SK-N-SH (cell line): ENCODE results near the gene HEXA. TPM values are rescaled to one million over a fixed set of nuclear protein-coding genes. Genes with fewer than 3 reads are reported as not detected.

Source experiments
- CTCF ChIA-PET: fragments of 300-600, 350-600 bp; formaldehyde crosslinking; extraction: SDS; loops from one replicate; lab custom pipeline; 2021; lab: Yijun Ruan, JAX
- POLR2A ChIA-PET: fragments of 350-600 bp; sonication (Branson Sonifier 250); formaldehyde crosslinking; extraction: SDS; loops from one replicate; lab custom pipeline; 2020; ENCODE audit warnings: antibody characterized with exemption, inconsistent platforms; lab: Yijun Ruan, JAX
- DNase-seq: peaks from one replicate; pipeline ENCODE4 v3.0.0; 2012
- H2AFZ ChIP-seq: fragments of 200-600 bp; sonication (generic); 2 replicates; pipeline ENCODE4 v1.8.1; 2016; ENCODE audit warnings: antibody characterized with exemption, mild to moderate bottlenecking, low read depth
- H3F3A ChIP-seq: fragments of 200-600 bp; sonication (generic); replicated peaks from 2 replicates; pipeline ENCODE3; 2016; ENCODE audit warnings: antibody characterized with exemption, mild to moderate bottlenecking; ENCODE audit not compliant: insufficient read depth
- H3K27ac ChIP-seq, 2 experiments: fragments of 200-500 bp in 1 of 2; fragments of 200-600 bp in 1 of 2; sonication (Bioruptor generic) in 1 of 2; sonication (generic), shearing (Covaris generic) in 1 of 2; 2 replicates each; pipeline versions ENCODE4 v1.5.1 to v1.6.1; 2014 to 2016; ENCODE audit warnings: low read depth in 2 of 2, inconsistent platforms in 1 of 2, low read length in 1 of 2, mild to moderate bottlenecking in 1 of 2, mixed read lengths in 1 of 2
- H3K27me3 ChIP-seq: fragments of 200-600 bp; sonication (generic), shearing (Covaris generic); 2 replicates; pipeline ENCODE4 v1.6.1; 2016; ENCODE audit warnings: mixed run types; ENCODE audit not compliant: insufficient read depth
- H3K36me3 ChIP-seq, 2 experiments: fragments of 200-500 bp in 1 of 2; fragments of 200-600 bp in 1 of 2; sonication (Bioruptor generic) in 1 of 2; sonication (generic) in 1 of 2; replicated peaks in 1 of 2; 2 replicates each; pipeline versions ENCODE3 to v1.5.1; 2014 to 2016; ENCODE audit warnings: low read length in 1 of 2, mild to moderate bottlenecking in 1 of 2; ENCODE audit not compliant: insufficient read depth in 2 of 2, control insufficient read depth in 1 of 2
- H3K4me1 ChIP-seq, 2 experiments: fragments of 200-500 bp in 1 of 2; fragments of 200-600 bp in 1 of 2; sonication (Bioruptor generic) in 1 of 2; sonication (generic), shearing (Covaris generic) in 1 of 2; 2 replicates each; pipeline versions ENCODE4 v1.5.1 to v1.6.1; 2014 to 2016; ENCODE audit warnings: low read depth in 1 of 2, low read length in 1 of 2, mixed run types in 1 of 2; ENCODE audit not compliant: insufficient read depth in 2 of 2, control insufficient read depth in 1 of 2
- H3K4me2 ChIP-seq: fragments of 200-600 bp; sonication (generic), shearing (Covaris generic); 2 replicates; pipeline ENCODE4 v1.6.1; 2017; ENCODE audit warnings: mixed run types
- H3K4me3 ChIP-seq, 2 experiments: fragments of 200-500 bp in 1 of 2; fragments of 200-600 bp in 1 of 2; sonication (Bioruptor generic) in 1 of 2; sonication (generic), shearing (Covaris generic) in 1 of 2; 2 replicates each; pipeline versions ENCODE4 v1.5.1 to v1.8.1; 2014 to 2016; ENCODE audit warnings: low read depth in 2 of 2, inconsistent platforms in 1 of 2, low read length in 1 of 2, mild to moderate bottlenecking in 1 of 2, mixed read lengths in 1 of 2, moderate library complexity in 1 of 2
- H3K79me2 ChIP-seq: fragments of 200-600 bp; sonication (generic); 2 replicates; pipeline ENCODE4 v1.8.1; 2017; ENCODE audit warnings: mild to moderate bottlenecking; ENCODE audit not compliant: insufficient read depth
- H3K9ac ChIP-seq: fragments of 200-600 bp; sonication (generic); 2 replicates; pipeline ENCODE4 v1.6.1; 2017; ENCODE audit warnings: mixed run types
- H3K9me2 ChIP-seq: fragments of 200-600 bp; sonication (generic); 2 replicates; pipeline ENCODE4 v1.6.1; 2017; ENCODE audit warnings: mixed run types
- H3K9me3 ChIP-seq: fragments of 200-600 bp; sonication (generic); 2 replicates; pipeline ENCODE4 v1.6.1; 2017; ENCODE audit warnings: mixed run types, mild to moderate bottlenecking, moderate library complexity
- H4K20me1 ChIP-seq: fragments of 200-600 bp; sonication (generic); 2 replicates; pipeline ENCODE4 v1.6.1; 2017; ENCODE audit warnings: mild to moderate bottlenecking, mixed run types; ENCODE audit not compliant: insufficient read depth
- ELF1 ChIP-seq: IDR thresholded peaks from 2 replicates; pipeline ENCODE4 v1.4.0; 2012
- EP300 ChIP-seq, 2 experiments: IDR thresholded peaks; 2 replicates each; pipeline versions ENCODE4 v1.4.0 to v1.6.1; 2012; ENCODE audit warnings: borderline replicate concordance in 1 of 2, low read depth in 1 of 2, low read length in 1 of 2
- EZH2phosphoT487 ChIP-seq: fragments of 200-600 bp; sonication (generic); IDR thresholded peaks from 2 replicates; pipeline ENCODE4 v1.6.1; 2017; ENCODE audit warnings: low read depth, mixed run types, mild to moderate bottlenecking, antibody characterized with exemption, moderate library complexity, borderline replicate concordance
- FOSL2 ChIP-seq: IDR thresholded peaks from 2 replicates; pipeline ENCODE4 v1.4.0; 2012; ENCODE audit warnings: low read depth, mild to moderate bottlenecking, moderate library complexity, borderline replicate concordance
- FOXJ3 ChIP-seq: sonication (generic); formaldehyde crosslinking; IDR thresholded peaks from 2 replicates; pipeline ENCODE4 v1.5.1; 2020; ENCODE audit warnings: mild to moderate bottlenecking, missing genetic modification reagents
- FOXM1 ChIP-seq: IDR thresholded peaks from 2 replicates; pipeline ENCODE4 v1.4.0; 2012; ENCODE audit warnings: low read depth, mild to moderate bottlenecking
- GATA2 ChIP-seq: sonication (generic); formaldehyde crosslinking; IDR thresholded peaks from 2 replicates; pipeline ENCODE4 v1.5.0; 2020; ENCODE audit warnings: mild to moderate bottlenecking, missing genetic modification reagents
- JUND ChIP-seq: IDR thresholded peaks from 2 replicates; pipeline ENCODE4 v1.4.0; 2012
- MAX ChIP-seq: IDR thresholded peaks from 2 replicates; pipeline ENCODE4 v1.4.0; 2012; ENCODE audit warnings: low read depth
- MEF2A ChIP-seq: IDR thresholded peaks from 2 replicates; pipeline ENCODE4 v1.4.0; 2012; ENCODE audit warnings: low read depth, borderline replicate concordance
- NFIC ChIP-seq: IDR thresholded peaks from 2 replicates; pipeline ENCODE4 v1.4.0; 2012; ENCODE audit warnings: borderline replicate concordance
- NRF1 ChIP-seq: IDR thresholded peaks from 2 replicates; pipeline ENCODE4 v1.6.1; 2012; ENCODE audit warnings: low read depth, mild to moderate bottlenecking, low read length
- PBX3 ChIP-seq: IDR thresholded peaks from 2 replicates; pipeline ENCODE4; 2012
- POLR2AphosphoS5 ChIP-seq: IDR thresholded peaks from 2 replicates; pipeline ENCODE4 v1.6.1; 2012; ENCODE audit warnings: low read depth, low read length
- RAD21 ChIP-seq: IDR thresholded peaks from 2 replicates; pipeline ENCODE4 v1.6.1; 2012; ENCODE audit warnings: mild to moderate bottlenecking, low read length
- RCOR1 ChIP-seq: fragments of 150-350 bp; IDR thresholded peaks from 2 replicates; pipeline ENCODE4 v1.6.1; 2017; ENCODE audit warnings: antibody characterized with exemption, low read length
- REST ChIP-seq: IDR thresholded peaks from 2 replicates; pipeline ENCODE4 v1.6.1; 2012; ENCODE audit warnings: mild to moderate bottlenecking, low read depth, low read length, moderate library complexity
- RFX5 ChIP-seq: IDR thresholded peaks from 2 replicates; pipeline ENCODE4 v1.6.1; 2012; ENCODE audit warnings: mild to moderate bottlenecking, improper control_type of control experiment, low read length
- RXRA ChIP-seq: IDR thresholded peaks from 2 replicates; pipeline ENCODE4 v1.4.0; 2012; ENCODE audit warnings: low read depth, mild to moderate bottlenecking, borderline replicate concordance
- SIN3A ChIP-seq: IDR thresholded peaks from 2 replicates; pipeline ENCODE4 v1.6.1; 2012; ENCODE audit warnings: low read depth, mild to moderate bottlenecking, low read length, moderate library complexity, borderline replicate concordance
- SMC3 ChIP-seq: IDR thresholded peaks from 2 replicates; pipeline ENCODE4 v1.6.1; 2012; ENCODE audit warnings: low read depth, low read length, improper control_type of control experiment
- TAF1 ChIP-seq: IDR thresholded peaks from 2 replicates; pipeline ENCODE4 v1.6.1; 2012; ENCODE audit warnings: low read depth, mild to moderate bottlenecking, low read length, moderate library complexity, borderline replicate concordance
- TCF12 ChIP-seq: IDR thresholded peaks from 2 replicates; pipeline ENCODE4 v1.4.0; 2012
- TEAD4 ChIP-seq: IDR thresholded peaks from 2 replicates; pipeline ENCODE4 v1.4.0; 2012; ENCODE audit warnings: mild to moderate bottlenecking, borderline replicate concordance; ENCODE audit not compliant: insufficient read depth
- YY1 ChIP-seq: IDR thresholded peaks from 2 replicates; pipeline ENCODE4 v1.4.0; 2012; ENCODE audit warnings: low read depth, mild to moderate bottlenecking
- WGBS: methylation state at CpG from one replicate; pipeline ENCODE4 v1.1.6; 2017; ENCODE audit warnings: low lambda C conversion rate; 5-methylcytosine and 5-hydroxymethylcytosine counted together
- polyA plus RNA-seq, 3 experiments: library from polyadenylated mRNA; depleted of rRNA; stranded (reverse); fragments of >200 nt; gene quantifications; 2 replicates each; pipeline ENCODE4 v1.2.3, GENCODE V29; 2012
- TF ChIP-seq, protein P1 (sequence below): IDR thresholded peaks from 2 replicates; pipeline ENCODE4 v1.4.0; 2012; ENCODE audit warnings: low read depth, borderline replicate concordance

Gene HEXA
- 251 and 344 TPM in 2 replicates for polyA plus RNA-seq (2012; rRNA removed)
- polyA plus RNA-seq (2012; cell fraction: cytosol; rRNA removed), result 185 and 211 TPM in 2 replicates
- polyA plus RNA-seq (2012; cell fraction: nucleus; rRNA removed), result 320 and 397 TPM in 2 replicates

GRCh38 chr15:72375846-72376581 is at the start of gene HEXA:
TSS of gene HEXA (minus strand) at chr15:72376014. CDS start at chr15:72375972, 42 bp downstream.
- Histone ChIP-seq H3K9me3 (no peaks in the 10 kb centered on the region), H3K4me1 (peaks cover 7 to 11% of the 10 kb centered on the region in 2 experiments; a peak in 3 of 4 replicates), H3K27me3 (no peaks in the 10 kb centered on the region), H3K9ac (peak within 1 kb of the TSS; percentile 83), H4K20me1 (no peaks in the 10 kb centered on the region), H3K4me2 (peak within 1 kb of the TSS; percentile 90), H3K79me2 (peaks cover 41% of the 10 kb centered on the region), H2AFZ (peak within 1 kb of the TSS; percentile 99), H3K36me3 (no peaks in the 10 kb centered on the region), H3K4me3 (peak within 1 kb of the TSS; percentile 81 to 95), H3K27ac (peak within 1 kb of the TSS; percentile 49 to 88), H3K9me2 (no peaks in the 10 kb centered on the region), H3F3A (peaks cover 11% of the 10 kb centered on the region)
- WGBS, result 2% methylated on average over 33 of the region's 50 CpGs
- DNase-seq, result peak; percentile 99
- CTCF ChIA-PET, result interaction anchor here (0.7 to 1.3 kb wide), 4 partner anchors 13 to 63 kb away, joined by 3 to 4 read pairs (median 3); no protein-coding TSS in a partner anchor
- POLR2A ChIA-PET, result interaction anchor here (0.6 to 1.4 kb wide), 7 partner anchors 9 to 98 kb away, joined by 3 to 6 read pairs (median 4); partner anchors contain the start of genes ARIH1 and CELF6
- TF ChIP-seq REST (peak; percentile 60; the same call in 1 of the 2 replicates), TCF12 (peak; percentile 34; the same call in 1 of the 2 replicates), ELF1 (peak; percentile 77), JUND (peak; percentile 30; the same call in 1 of the 2 replicates), YY1 (peak; percentile 70), MEF2A (no peak), NFIC (peak; percentile 60; the same call in 1 of the 2 replicates), POLR2AphosphoS5 (peak; percentile 94), RCOR1 (peak; percentile 80; the same call in 1 of the 2 replicates), TEAD4 (0 out of 2 replicates have a peak, but pooled peaks have one; percentile 8), FOXJ3 (CRISPR knock-in tag) (no peak), RXRA (no peak), SIN3A (peak; percentile 96), TAF1 (peak; percentile 70), FOXM1 (no peak; the same call in 1 of the 2 replicates), GATA2 (CRISPR knock-in tag) (no peak), SMC3 (no peak), RAD21 (0 out of 2 replicates have a peak, but pooled peaks have one; percentile 4), RFX5 (no peak), PBX3 (peak; percentile 31), FOSL2 (no peak), MAX (peak; percentile 95), EZH2phosphoT487 (no peak), EP300 (IDR thresholded peaks at IDR 0.05; ENCODE audit: borderline replicate concordance in 1 of 2, low read depth in 1 of 2, low read length in 1 of 2) (peak in 1 of 2 experiments; percentile 53; a peak in 2 of 4 replicates), NRF1 (peak; percentile 62)
- TF ChIP-seq, protein P1, sequence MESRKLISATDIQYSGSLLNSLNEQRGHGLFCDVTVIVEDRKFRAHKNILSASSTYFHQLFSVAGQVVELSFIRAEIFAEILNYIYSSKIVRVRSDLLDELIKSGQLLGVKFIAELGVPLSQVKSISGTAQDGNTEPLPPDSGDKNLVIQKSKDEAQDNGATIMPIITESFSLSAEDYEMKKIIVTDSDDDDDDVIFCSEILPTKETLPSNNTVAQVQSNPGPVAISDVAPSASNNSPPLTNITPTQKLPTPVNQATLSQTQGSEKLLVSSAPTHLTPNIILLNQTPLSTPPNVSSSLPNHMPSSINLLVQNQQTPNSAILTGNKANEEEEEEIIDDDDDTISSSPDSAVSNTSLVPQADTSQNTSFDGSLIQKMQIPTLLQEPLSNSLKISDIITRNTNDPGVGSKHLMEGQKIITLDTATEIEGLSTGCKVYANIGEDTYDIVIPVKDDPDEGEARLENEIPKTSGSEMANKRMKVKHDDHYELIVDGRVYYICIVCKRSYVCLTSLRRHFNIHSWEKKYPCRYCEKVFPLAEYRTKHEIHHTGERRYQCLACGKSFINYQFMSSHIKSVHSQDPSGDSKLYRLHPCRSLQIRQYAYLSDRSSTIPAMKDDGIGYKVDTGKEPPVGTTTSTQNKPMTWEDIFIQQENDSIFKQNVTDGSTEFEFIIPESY, result no peak
